Measurements from ENCODE around the gene ABCA3.
A peak's percentile ranks its signal among the peaks of the same experiment; 100 is the strongest.

Gene ABCA3

GRCh38 chr16:2299915-2300192 is 40.7 kb downstream of the ABCA3 start:
- DNase-seq: no peak

DNA sequence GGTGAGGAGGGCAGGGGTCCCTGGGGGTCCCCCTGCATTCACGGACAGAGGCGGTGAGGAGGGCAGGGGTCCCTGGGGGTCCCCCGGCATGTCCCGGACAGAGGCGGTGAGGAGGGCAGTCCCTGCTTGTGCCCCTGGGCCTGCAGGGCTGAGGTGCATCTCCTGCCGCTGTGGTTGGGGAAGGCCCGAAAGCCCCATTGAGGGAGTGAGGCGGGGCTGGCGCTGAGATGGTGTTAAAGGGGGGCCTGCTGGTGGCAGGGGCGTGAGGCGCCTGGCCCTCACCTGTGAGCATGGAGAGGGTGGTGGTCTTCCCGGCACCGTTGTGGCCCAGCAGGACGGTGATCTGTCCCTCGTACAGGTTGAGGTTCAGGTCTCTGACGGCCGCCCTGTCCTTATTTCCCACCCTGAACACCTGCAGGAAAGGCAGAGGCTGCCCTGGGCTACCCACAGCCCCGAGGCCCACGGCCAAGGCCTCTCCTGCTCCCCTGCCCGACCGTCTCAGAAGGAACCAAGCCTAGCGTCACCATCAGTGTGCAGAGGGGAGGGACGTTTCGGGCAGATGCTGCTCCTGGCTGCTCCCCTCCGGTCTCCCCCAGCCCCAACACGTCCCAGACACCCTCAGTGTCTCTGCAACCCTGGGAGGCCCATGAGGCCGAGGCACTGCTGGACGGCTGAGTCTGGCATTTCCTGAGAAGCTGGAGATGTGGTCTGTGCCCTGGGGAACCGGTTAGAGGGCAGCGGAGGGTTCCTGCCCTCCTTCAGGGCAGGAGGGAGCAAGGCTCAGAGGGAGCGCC is 41.2 kb downstream of the ABCA3 start:
- DNase-seq: no peak

DNA sequence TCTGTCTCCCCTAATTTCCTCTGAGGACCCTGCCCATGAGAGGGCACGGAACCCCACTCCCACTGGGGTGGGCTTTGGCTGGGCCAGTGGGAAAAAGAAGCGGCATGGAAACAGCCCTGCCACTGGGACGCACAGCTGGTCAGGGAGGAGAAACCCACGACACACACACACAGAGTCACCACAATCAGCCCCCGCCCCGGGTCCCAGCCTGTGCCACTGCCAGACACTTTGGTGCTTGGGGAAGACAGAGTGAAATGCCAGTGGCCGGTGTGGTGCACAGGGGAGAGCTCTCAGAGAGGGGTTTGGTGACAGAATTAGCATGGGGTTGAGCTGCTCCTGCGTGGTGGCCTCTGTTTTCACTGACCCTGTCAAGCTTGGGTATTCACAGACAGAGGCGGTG is 41.9 kb downstream of the ABCA3 start:
- no peak for DNase-seq

- no peak for DNase-seq
These were observed 43.0 kb downstream of the ABCA3 start for GRCh38 chr16:2297506-2297860.

DNA sequence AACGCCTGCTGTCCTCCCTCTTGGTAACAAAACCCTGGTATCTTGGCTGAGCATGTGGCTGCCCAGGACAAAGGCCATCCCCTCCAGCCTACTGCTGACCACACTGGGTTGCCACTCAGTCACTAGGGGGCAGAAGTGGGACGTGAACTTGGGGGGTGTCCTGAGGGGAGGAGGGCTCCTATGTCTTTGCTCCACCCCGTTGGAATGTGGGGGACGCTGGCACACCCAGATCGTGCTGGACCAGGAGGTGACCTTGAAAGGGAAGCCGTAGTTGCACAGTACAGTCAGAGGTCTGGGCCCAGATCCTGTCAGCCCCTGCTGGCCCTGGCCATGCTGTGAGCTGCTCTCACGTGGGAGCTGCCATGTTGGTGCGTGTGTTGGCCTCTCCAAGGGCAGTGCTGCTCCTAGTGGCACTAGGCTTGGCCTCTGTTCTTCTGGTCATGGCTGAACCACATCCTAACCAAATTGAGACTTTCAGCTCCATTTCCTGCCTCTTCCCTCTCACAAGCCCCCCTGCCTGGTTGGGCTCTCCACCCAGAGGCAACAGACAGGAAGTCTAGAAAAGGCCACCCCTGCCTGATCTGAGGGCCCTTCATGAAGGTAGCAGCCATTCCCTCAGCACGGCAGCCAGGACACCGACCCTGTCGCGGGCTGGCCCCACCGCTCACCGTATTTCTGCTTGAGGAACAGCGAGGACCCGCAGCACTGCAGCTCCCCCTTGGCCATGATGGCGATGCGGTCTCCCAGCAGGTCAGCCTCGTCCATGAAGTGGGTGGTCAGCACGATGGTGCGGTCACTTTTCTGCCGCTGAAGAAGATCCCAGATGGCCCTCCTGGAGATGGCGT is 43.6 kb downstream of the ABCA3 start:
- DNase-seq: peak; percentile 10

DNA sequence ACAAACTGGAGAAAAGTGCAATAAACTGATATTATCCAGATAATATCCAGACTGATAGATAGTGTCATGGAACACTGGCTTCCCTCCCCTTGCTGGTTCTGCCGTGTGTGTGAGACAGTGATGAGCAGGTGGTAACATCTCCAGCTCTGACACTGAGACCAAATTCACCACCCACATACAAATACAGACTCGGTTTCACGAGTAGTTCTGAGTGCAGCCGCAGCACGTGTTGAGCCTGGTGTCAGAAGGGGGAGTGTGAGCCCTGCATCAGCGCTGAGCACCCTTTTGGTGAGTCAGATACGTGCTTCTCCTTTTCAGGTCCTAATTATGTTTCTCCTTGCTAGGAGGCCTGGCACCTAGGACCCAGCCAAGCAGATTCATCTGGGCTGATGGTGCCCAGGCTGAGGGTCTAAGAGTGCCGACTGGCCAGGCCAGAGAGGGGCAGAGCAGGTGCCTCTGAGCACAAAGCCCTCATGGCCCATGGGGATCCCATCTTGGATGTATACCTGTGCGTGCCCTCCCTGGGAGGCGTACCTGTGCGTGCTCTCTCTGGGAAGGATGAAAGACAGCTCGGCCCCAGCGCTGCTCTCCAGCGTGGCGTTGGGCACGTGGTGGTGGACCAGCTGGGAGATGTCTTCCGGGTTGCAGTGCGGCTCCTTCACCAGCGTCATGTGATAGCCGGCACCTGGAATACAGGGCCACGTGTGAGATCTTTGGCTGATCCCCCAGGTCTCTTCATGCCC is 45.3 kb downstream of the ABCA3 start:
- no peak for DNase-seq

DNA sequence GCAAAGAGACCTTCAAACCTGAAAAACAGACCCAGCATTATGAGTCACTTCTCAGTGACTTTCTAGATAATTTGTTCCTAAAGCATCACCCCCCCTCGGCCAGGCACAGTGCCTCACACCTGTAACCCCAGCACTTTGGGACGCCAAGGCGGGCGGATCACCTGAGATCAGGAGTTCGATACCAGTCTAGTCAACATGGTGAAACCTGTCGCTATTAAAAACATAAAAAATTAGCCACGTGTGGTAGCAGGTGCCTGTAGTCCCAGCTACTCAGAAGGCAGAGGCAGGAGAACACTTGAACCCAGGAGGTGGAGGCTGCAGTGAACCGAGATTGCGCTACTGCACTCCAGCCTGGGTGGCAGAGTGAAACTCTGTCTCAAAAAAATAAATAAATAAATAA is 48.3 kb downstream of the ABCA3 start:
- DNase-seq: no peak

DNA sequence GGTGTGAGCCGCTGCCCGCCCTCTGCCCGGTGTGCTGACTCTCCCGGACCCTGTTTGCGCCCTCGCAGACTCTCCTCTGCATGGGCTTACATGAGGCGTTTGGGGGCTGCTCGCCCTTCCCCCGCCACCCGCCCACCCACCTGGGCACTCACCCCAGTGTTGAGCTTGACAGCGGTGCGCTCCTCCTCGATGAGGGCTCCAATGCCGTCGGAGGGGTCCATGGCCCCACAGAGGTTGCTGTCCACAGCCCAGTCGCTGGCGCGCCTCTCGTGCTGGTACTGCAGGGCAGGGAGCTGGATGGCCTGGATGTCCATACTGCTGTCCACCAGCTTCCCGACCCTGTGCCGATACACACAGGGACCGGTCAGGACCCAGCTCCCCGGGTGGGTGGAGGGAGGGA is 51.2 kb downstream of the ABCA3 start:
- DNase-seq: no peak

DNA sequence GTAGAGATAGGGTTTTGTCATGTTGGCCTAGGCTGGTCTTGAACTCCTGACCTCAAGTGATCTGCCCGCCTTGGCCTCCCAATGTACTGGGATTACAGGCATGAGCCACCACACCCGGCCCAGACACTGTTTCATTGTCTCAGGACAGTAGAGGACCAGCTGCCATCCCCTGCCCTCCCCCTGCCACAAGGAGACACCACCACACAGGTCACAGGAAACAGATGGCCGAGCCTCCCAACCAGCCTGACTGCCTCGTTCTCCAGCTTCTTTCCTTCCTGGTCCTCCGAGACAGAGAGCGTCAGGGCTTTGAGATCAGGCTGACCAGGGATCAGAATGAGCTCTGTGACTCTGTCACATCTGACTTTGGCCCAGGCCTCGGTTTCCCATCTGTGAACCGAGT is 51.8 kb downstream of the ABCA3 start:
- no peak for DNase-seq

GRCh38 chr16:2287916-2288547 is 52.5 kb downstream of the ABCA3 start:
- DNase-seq: no peak

- no peak for DNase-seq
These were observed 54.0 kb downstream of the ABCA3 start for GRCh38 chr16:2286550-2286949.

DNA sequence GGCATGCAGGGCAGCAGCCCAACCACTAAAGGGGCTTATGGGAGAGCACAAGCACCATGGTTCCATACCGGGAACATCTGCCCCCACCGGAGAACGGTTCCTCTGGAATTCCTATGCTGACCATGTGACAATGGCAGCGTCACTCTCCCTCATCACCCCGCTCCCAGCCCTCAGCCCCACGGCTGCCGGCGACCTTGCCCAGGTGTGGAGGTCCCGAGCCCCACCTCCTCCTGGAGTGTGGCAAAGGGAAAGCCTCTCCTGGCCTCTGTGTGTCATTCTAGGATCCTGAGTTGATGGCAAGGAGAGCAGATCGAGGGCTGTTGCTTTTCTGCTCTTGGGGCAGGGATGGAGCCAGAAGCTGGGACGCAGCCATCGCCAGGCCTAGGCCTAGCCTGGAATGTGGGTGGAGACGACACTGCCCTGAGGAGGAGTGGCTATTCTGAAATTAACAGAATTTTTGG is 54.8 kb downstream of the ABCA3 start:
- DNase-seq: no peak

DNA sequence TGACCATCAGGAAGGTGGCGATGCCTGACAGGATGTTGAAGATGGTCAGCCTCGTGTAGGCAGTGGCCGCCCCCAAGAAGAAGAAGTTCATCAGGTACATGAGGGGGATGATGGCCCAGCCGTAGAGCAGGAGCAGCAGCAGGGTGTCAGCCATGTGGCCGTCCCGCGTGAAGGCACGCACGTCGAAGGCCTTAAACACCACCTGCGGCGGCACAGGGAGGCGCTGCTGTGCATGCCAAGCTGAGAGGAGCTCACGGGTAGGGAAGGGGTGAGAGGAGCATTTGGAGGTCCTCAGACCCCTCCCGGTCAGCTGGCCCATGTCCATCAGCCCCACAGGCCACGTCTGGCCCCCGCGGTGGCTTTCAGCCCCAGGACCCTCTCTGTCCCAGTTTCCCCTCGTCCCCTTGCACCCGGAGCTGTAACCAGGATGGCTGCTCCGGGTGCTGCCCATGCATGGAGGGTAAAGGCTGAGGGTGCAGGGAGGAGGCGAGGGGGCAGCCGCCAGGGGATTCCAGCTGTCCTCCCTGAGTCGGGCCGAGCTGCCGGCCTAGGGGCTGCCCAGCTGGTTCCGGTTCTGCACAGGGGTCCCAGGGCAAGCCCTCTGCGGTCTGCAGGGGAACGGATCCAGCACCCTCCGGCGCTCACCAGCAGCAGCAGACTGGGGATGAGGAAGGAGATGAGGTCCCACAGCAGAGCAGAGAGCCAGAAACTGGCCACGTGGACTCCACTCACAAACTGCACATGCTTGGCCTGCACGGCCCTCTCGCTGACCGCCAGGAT is 55.5 kb downstream of the ABCA3 start:
- DNase-seq: no peak

DNA sequence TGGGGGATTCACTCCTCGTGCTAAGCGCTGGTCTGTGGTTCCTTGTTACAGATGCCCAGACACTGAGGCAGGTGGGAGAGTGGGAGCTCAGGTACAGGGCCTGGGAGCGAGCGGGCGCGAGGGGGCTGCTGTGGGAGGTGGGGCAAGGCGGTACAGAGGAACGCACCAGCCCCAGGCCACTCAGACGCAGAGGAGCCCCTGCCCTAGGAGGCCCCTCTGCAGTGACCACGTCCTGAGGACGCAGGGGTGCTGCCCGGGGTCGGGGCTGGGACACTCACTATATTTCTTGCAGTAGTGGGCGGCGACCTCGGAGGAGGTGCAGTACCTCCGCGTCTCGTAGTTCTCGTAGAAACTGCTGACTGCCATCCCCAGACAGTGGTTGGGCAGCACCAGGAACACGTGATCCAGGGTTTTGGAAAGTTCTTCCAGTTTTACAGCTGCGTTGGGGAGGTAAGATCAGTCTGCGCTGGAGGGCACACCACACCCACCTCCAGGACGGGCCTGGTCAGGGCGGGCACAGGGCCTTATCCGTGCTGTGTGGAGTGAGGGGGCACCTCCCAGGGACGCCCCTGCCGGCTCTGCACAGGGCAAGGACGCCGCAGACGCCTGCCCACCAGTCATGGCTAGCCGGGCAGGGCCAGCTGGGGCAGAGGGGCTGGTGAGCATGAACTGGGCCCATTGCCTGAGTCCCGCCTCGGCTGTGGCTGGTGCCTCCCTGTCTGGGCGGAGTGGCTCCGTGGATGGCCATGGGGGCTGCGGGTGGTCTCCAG is 56.3 kb downstream of the ABCA3 start:
- no peak for DNase-seq

DNA sequence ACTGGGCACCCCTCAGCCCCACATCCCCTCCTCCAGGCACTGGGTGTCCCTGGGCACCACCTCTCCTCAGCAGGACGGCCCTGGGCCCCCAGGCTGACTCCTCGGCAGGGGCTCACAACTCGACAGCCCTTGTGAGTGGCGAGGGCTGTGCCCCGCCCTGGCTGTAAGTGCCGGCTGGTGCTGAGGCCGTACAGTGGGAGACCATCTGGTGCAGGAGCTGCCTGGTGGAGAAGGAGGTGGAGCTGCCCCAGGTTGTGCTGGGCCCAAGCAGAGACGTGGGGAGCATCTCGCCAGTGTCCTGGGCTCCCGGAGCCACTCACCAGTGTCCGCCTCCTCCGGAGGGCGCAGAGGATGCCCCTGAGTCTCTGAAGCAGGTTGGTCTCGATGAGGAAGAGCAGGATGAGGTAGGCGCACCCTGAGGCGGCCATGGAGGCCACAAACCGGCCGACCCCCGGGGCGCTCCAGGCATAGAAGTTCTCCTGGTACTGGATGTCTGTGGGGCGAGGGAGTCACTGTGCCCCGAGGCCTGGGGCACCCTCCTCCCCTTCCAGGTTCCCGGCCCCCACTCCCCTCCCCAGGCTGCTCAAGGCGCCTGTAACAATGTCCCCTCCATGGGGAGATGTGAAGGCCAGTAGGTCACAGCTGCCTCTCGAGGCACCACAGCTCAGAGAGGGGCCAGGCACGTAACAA is 57.5 kb downstream of the ABCA3 start:
- DNase-seq: no peak

- DNase-seq: no peak
These were observed 58.3 kb downstream of the ABCA3 start for GRCh38 chr16:2282262-2282661.

- DNase-seq: no peak
These were observed 59.5 kb downstream of the ABCA3 start for GRCh38 chr16:2280981-2281542.

- no peak for DNase-seq
These were observed 60.1 kb downstream of the ABCA3 start for GRCh38 chr16:2280461-2280860.

- no peak for DNase-seq
These were observed 61.4 kb downstream of the ABCA3 start for GRCh38 chr16:2278956-2279800.

GRCh38 chr16:2278272-2278608 is 62.3 kb downstream of the ABCA3 start:
- no peak for DNase-seq
